Raji (cell line): Measurements from ENCODE around the gene SLC38A10.
A peak's percentile ranks its signal among the peaks of the same experiment; 100 is the strongest.

Experiments
- POLR2A ChIP-seq: IDR thresholded peaks from 2 replicates; pipeline ENCODE4 v1.6.1; 2011; ENCODE audit warnings: low read depth, low read length, control low read depth; ENCODE audit not compliant: insufficient read depth

Gene SLC38A10

GRCh38 chr17:81241203-81241602, 53.9 kb downstream of the SLC38A10 start:
- TF ChIP-seq POLR2A, result no peak

- no peak for TF ChIP-seq POLR2A
Observed at GRCh38 chr17:81240761-81241160, 54.3 kb downstream of the SLC38A10 start.

- TF ChIP-seq POLR2A, result peak; percentile 48
Observed at GRCh38 chr17:81239714-81240555, 55.2 kb downstream of the SLC38A10 start.

- TF ChIP-seq POLR2A, result peak; percentile 66
Observed at GRCh38 chr17:81238815-81239713, 56.0 kb downstream of the SLC38A10 start, which contains the start of the genes NDUFAF8 and TEPSIN. NDUFAF8 (plus strand) TSS chr17:81239318; CDS start chr17:81239364, 46 bp downstream. TEPSIN (minus strand) TSS chr17:81239055; CDS start chr17:81239033, 22 bp downstream.

GRCh38 chr17:81238490-81238814, 56.7 kb downstream of the SLC38A10 start:
- TF ChIP-seq POLR2A, result no peak

- TF ChIP-seq POLR2A, result no peak
Observed at GRCh38 chr17:81237591-81238489, 57.3 kb downstream of the SLC38A10 start.

- TF ChIP-seq POLR2A, result no peak
Observed at GRCh38 chr17:81236784-81237183, 58.3 kb downstream of the SLC38A10 start.

GRCh38 chr17:81235822-81236740, 59.0 kb downstream of the SLC38A10 start:
- no peak for TF ChIP-seq POLR2A

- TF ChIP-seq POLR2A, result no peak
Observed at GRCh38 chr17:81234940-81235821, 59.9 kb downstream of the SLC38A10 start.

GRCh38 chr17:81234506-81234855, 60.6 kb downstream of the SLC38A10 start:
- no peak for TF ChIP-seq POLR2A

GRCh38 chr17:81233811-81234505, 61.1 kb downstream of the SLC38A10 start:
- TF ChIP-seq POLR2A, result no peak

- no peak for TF ChIP-seq POLR2A
Observed at GRCh38 chr17:81233316-81233715, 61.8 kb downstream of the SLC38A10 start.
